ENCODE measurements around the gene RHBDL3. TPM values are rescaled to one million over a fixed set of nuclear protein-coding genes. Genes with fewer than 3 reads are reported as not detected.

RHBDL3 gene
- total RNA-seq, 1 experiment from 2014 or later, result not detected

- Histone ChIP-seq H3K4me2 (no peak overlapping the region), H3K9me3 (ENCODE audit: insufficient read depth, low read depth) (no peaks in the 10 kb centered on the region), H3K4me3 (no peak overlapping the region), H3K79me2 (ENCODE audit: low read depth) (no peaks in the 10 kb centered on the region), H3F3A (ENCODE audit: insufficient read depth, low read depth) (no peaks in the 10 kb centered on the region), H3K4me1 (replicated peaks; ENCODE audit: insufficient read depth) (no peaks in the 10 kb centered on the region), H2AFZ (no peak overlapping the region), H4K20me1 (ENCODE audit: insufficient read depth) (no peaks in the 10 kb centered on the region; the same call in 1 of the 2 replicates), H3K27me3 (ENCODE audit: insufficient read depth, low read depth) (peaks cover 78% of the 10 kb centered on the region), H3K9me2 (ENCODE audit: insufficient read depth) (no peaks in the 10 kb centered on the region), H3K27ac (no peak overlapping the region), H3K36me3 (ENCODE audit: low read depth) (no peaks in the 10 kb centered on the region)
- no TSS peak for BruUV-seq (replicated peaks)
- intact Hi-C loops (cut with micrococcal nuclease; ENCODE audit: unreplicated experiment), result no loop called here
- ChIA-PET POLR2A (ENCODE audit: unreplicated experiment) (no interaction called here), CTCF (no interaction called here)
- no peak for DNase-seq
- TF ChIP-seq CTCF (conservative IDR thresholded peaks at IDR 0.05) (no peak), EZH2 (IDR thresholded peaks at IDR 0.05; ENCODE audit: low read depth) (no peak)
Observed at GRCh38 chr17:32264140-32264799, 1.4 kb upstream of the RHBDL3 start.

- no peak overlapping the region for H2AFZ ChIP-seq
- TF ChIP-seq EZH2 (IDR thresholded peaks at IDR 0.05; ENCODE audit: low read depth) (no peak), CTCF (conservative IDR thresholded peaks at IDR 0.05) (no peak)
- no peak overlapping the region for H3K4me2 ChIP-seq
- peaks cover 83% of the 10 kb centered on the region for H3K27me3 ChIP-seq (ENCODE audit: insufficient read depth, low read depth)
- H3K9me2 ChIP-seq (ENCODE audit: insufficient read depth), result no peaks in the 10 kb centered on the region
- DNase-seq, result no peak
- intact Hi-C loops (cut with micrococcal nuclease; ENCODE audit: unreplicated experiment), result no loop called here
- no peaks in the 10 kb centered on the region for H3K4me1 ChIP-seq (replicated peaks; ENCODE audit: insufficient read depth)
- H3K4me3 ChIP-seq, result no peak overlapping the region
- POLR2A ChIA-PET (ENCODE audit: unreplicated experiment), result no interaction called here
- no peaks in the 10 kb centered on the region for H3K79me2 ChIP-seq (ENCODE audit: low read depth)
- CTCF ChIA-PET, result no interaction called here
- no TSS peak for BruUV-seq (replicated peaks)
- H3K36me3 ChIP-seq (ENCODE audit: low read depth), result no peaks in the 10 kb centered on the region
- H3K9me3 ChIP-seq (ENCODE audit: insufficient read depth, low read depth), result no peaks in the 10 kb centered on the region
- no peak overlapping the region for H3K27ac ChIP-seq
- H3F3A ChIP-seq (ENCODE audit: insufficient read depth, low read depth), result no peaks in the 10 kb centered on the region
- H4K20me1 ChIP-seq (ENCODE audit: insufficient read depth), result no peaks in the 10 kb centered on the region; the same call in 1 of the 2 replicates
Observed at GRCh38 chr17:32264823-32265191, 825 bp upstream of the RHBDL3 start.

- Histone ChIP-seq H3K36me3 (ENCODE audit: low read depth) (no peaks in the 10 kb centered on the region), H3K79me2 (ENCODE audit: low read depth) (no peaks in the 10 kb centered on the region), H3K27ac (no peak overlapping the region), H3K9me2 (ENCODE audit: insufficient read depth) (no peaks in the 10 kb centered on the region), H3K9me3 (ENCODE audit: insufficient read depth, low read depth) (no peaks in the 10 kb centered on the region), H3K4me2 (peak overlapping the region; percentile 51; the same call in 1 of the 2 replicates), H4K20me1 (ENCODE audit: insufficient read depth) (no peaks in the 10 kb centered on the region; the same call in 1 of the 2 replicates), H3F3A (ENCODE audit: insufficient read depth, low read depth) (no peaks in the 10 kb centered on the region), H3K4me1 (replicated peaks; ENCODE audit: insufficient read depth) (no peaks in the 10 kb centered on the region), H3K4me3 (no peak overlapping the region), H2AFZ (no peak overlapping the region), H3K27me3 (ENCODE audit: insufficient read depth, low read depth) (peaks cover 86% of the 10 kb centered on the region)
- ChIA-PET POLR2A (ENCODE audit: unreplicated experiment) (no interaction called here), CTCF (no interaction called here)
- no TSS peak for BruUV-seq (replicated peaks)
- no peak for TF ChIP-seq EZH2 (IDR thresholded peaks at IDR 0.05; ENCODE audit: low read depth)
- TF ChIP-seq CTCF (conservative IDR thresholded peaks at IDR 0.05), result no peak
- DNase-seq, result no peak
- intact Hi-C loops (cut with micrococcal nuclease; ENCODE audit: unreplicated experiment), result no loop called here
Observed at GRCh38 chr17:32266051-32266388, 388 bp downstream of the RHBDL3 start.

Measured in PC-9 (cell line).